K562 (cell line): ENCODE results near the gene GOLGA8H. TPM values are rescaled to one million over a fixed set of nuclear protein-coding genes. Genes with fewer than 3 reads are reported as not detected.

ENCODE experiments used
- HNRNPLL ChIP-seq: fragments of 200-400 bp; formaldehyde crosslinking; IDR thresholded peaks from 2 replicates; pipeline ENCODE4 v1.6.1; 2017; ENCODE audit warnings: low read length, low read depth, mild to moderate bottlenecking; ENCODE audit not compliant: poor library complexity, severe bottlenecking
- KDM4B ChIP-seq, 2 experiments: fragments of 450-650 bp in 1 of 2; sonication (generic) in 1 of 2; IDR thresholded peaks; 2 replicates each; pipeline ENCODE4 v1.6.1; 2016 to 2017; ENCODE audit warnings: borderline replicate concordance in 2 of 2, antibody characterized with exemption in 1 of 2, low read depth in 1 of 2, mild to moderate bottlenecking in 1 of 2
- KLF16 ChIP-seq: IDR thresholded peaks from 2 replicates; pipeline ENCODE4 v1.6.1; 2016; ENCODE audit warnings: antibody characterized with exemption
- ZNF407 ChIP-seq: fragments of 450-650 bp; IDR thresholded peaks from 2 replicates; pipeline ENCODE4 v1.6.1; 2016; ENCODE audit warnings: low read depth
- ZNF589 ChIP-seq: fragments of 200-800 bp; sonication (Bioruptor generic); IDR thresholded peaks from 2 replicates; pipeline ENCODE4 v1.6.1; 2016; ENCODE audit warnings: low read depth, missing genetic modification characterization, missing compliant biosample characterization
- ZNF639 ChIP-seq, 2 experiments: fragments of 200-800 bp in 1 of 2; sonication (Bioruptor generic) in 1 of 2; sonication (generic) in 1 of 2; formaldehyde crosslinking in 1 of 2; IDR thresholded peaks in 1 of 2; conservative IDR thresholded peaks in 1 of 2; 2 replicates each; pipeline versions ENCODE4 v1.5.0 to v1.6.1; 2016 to 2020; ENCODE audit warnings: missing compliant biosample characterization in 1 of 2, missing genetic modification characterization in 1 of 2, missing genetic modification reagents in 1 of 2
- polyA plus RNA-seq, 8 experiments: library from polyadenylated mRNA; depleted of rRNA in 4 of 8; stranded (reverse) in 5 of 8; unstranded in 3 of 8; fragments of >200 nt; fragmentation: Nextera tagmentation in 2 of 8; fragmentation: Illumina TruSeq in 1 of 8; extraction: Ambion mirVana in 2 of 8; extraction: Trizol in 1 of 8; gene quantifications; 2 replicates each; pipeline versions ENCODE4 v1.2.1 to v1.2.3, GENCODE V29; 2011 to 2014; ENCODE audit warnings: inconsistent platforms in 1 of 8, missing spikeins in 1 of 8
- total RNA-seq, 7 experiments: library from RNA; depleted of rRNA in 6 of 7; stranded (reverse); fragments of >200 nt in 6 of 7; fragmentation: Illumina TruSeq in 2 of 7; extraction: Trizol in 2 of 7; gene quantifications; 2 replicates each; pipeline versions ENCODE4 v1.2.1 to v1.2.3, GENCODE V29; 2011 to 2021; ENCODE audit warnings: low replicate concordance in 1 of 7
- TF ChIP-seq, protein P1 (sequence below): sonication (generic); formaldehyde crosslinking; IDR thresholded peaks from 2 replicates; pipeline ENCODE4 v1.8.0; 2022; ENCODE audit warnings: mild to moderate bottlenecking, low read depth, missing genetic modification reagents
- TF ChIP-seq, protein P2 (sequence below): sonication (generic); formaldehyde crosslinking; IDR thresholded peaks from 2 replicates; pipeline ENCODE4 v1.8.0; 2022; ENCODE audit warnings: mild to moderate bottlenecking, missing genetic modification reagents

The GOLGA8H gene
- total and polyA plus RNA-seq, 9 of the 15 experiments (the other 6 are each of a cell fraction or from before 2014, with no cell fraction given): 0.04 TPM; not detected in 8

GRCh38 chr15:30625436-30626193 lies 21.8 kb downstream of the GOLGA8H start, which contains the start of gene ARHGAP11B (continued):
- TF ChIP-seq ZNF407: peak; percentile 93
- peak in 1 of 2 experiments; percentile 69; a peak in 1 of 4 replicates for TF ChIP-seq ZNF639 (CRISPR knock-in tag; conservative IDR thresholded peaks at IDR 0.05 in 1 of 2, IDR thresholded peaks at IDR 0.05 in 1 of 2)
- 0 out of 2 replicates have a peak, but pooled peaks have one; percentile 8 for TF ChIP-seq KLF16
- TF ChIP-seq, protein P1, sequence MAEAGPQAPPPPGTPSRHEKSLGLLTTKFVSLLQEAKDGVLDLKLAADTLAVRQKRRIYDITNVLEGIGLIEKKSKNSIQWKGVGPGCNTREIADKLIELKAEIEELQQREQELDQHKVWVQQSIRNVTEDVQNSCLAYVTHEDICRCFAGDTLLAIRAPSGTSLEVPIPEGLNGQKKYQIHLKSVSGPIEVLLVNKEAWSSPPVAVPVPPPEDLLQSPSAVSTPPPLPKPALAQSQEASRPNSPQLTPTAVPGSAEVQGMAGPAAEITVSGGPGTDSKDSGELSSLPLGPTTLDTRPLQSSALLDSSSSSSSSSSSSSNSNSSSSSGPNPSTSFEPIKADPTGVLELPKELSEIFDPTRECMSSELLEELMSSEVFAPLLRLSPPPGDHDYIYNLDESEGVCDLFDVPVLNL (CRISPR knock-in tag): peak; percentile 95
- TF ChIP-seq ZNF589 (CRISPR knock-in tag): 0 out of 2 replicates have a peak, but pooled peaks have one; percentile 13
- TF ChIP-seq, protein P2, sequence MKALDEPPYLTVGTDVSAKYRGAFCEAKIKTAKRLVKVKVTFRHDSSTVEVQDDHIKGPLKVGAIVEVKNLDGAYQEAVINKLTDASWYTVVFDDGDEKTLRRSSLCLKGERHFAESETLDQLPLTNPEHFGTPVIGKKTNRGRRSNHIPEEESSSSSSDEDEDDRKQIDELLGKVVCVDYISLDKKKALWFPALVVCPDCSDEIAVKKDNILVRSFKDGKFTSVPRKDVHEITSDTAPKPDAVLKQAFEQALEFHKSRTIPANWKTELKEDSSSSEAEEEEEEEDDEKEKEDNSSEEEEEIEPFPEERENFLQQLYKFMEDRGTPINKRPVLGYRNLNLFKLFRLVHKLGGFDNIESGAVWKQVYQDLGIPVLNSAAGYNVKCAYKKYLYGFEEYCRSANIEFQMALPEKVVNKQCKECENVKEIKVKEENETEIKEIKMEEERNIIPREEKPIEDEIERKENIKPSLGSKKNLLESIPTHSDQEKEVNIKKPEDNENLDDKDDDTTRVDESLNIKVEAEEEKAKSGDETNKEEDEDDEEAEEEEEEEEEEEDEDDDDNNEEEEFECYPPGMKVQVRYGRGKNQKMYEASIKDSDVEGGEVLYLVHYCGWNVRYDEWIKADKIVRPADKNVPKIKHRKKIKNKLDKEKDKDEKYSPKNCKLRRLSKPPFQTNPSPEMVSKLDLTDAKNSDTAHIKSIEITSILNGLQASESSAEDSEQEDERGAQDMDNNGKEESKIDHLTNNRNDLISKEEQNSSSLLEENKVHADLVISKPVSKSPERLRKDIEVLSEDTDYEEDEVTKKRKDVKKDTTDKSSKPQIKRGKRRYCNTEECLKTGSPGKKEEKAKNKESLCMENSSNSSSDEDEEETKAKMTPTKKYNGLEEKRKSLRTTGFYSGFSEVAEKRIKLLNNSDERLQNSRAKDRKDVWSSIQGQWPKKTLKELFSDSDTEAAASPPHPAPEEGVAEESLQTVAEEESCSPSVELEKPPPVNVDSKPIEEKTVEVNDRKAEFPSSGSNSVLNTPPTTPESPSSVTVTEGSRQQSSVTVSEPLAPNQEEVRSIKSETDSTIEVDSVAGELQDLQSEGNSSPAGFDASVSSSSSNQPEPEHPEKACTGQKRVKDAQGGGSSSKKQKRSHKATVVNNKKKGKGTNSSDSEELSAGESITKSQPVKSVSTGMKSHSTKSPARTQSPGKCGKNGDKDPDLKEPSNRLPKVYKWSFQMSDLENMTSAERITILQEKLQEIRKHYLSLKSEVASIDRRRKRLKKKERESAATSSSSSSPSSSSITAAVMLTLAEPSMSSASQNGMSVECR (CRISPR knock-in tag): peak; percentile 36; the same call in 1 of the 2 replicates
- peak; percentile 83 for TF ChIP-seq HNRNPLL
- TF ChIP-seq KDM4B (IDR thresholded peaks at IDR 0.05; ENCODE audit: borderline replicate concordance in 2 of 2, low read depth in 1 of 2): peak in 1 of 2 experiments; percentile 69; a peak in 1 of 4 replicates
